Hematopoietic multipotent progenitor cell treated with erythropoietin and hydrocortisone succinate and interleukin-3 and kit ligand, for 4 days (in vitro differentiated cells): ENCODE measurements around the gene LENG8.
"Not testable (repeated sequence)": the region's sequence is repeated elsewhere in the genome, so short reads cannot be mapped to it uniquely, and the experiment has no call there.

Source experiments
- DNase-seq: peaks from one replicate; pipeline ENCODE4 v3.0.0-alpha.2; 2015

Gene LENG8

GRCh38 chr19:54462655-54463530, 13.9 kb downstream of the LENG8 start:
- peak; percentile 84 for DNase-seq

- DNase-seq = peak; percentile 99
Measured at GRCh38 chr19:54463531-54464043, 14.6 kb downstream of the LENG8 start, which contains the start of gene LENG9. TSS of gene LENG9 (minus strand) at chr19:54463778. CDS start at chr19:54463526, 252 bp downstream.

GRCh38 chr19:54464044-54464629, 15.1 kb downstream of the LENG8 start:
- DNase-seq = peak; percentile 97

- peak; percentile 98 for DNase-seq
Measured at GRCh38 chr19:54464630-54465425, 15.8 kb downstream of the LENG8 start.

- DNase-seq = no peak
Measured at GRCh38 chr19:54465426-54466109, 16.6 kb downstream of the LENG8 start.

GRCh38 chr19:54466110-54466480, 17.1 kb downstream of the LENG8 start:
- not testable (repeated sequence) for DNase-seq

GRCh38 chr19:54469496-54469934, 20.5 kb downstream of the LENG8 start:
- no peak for DNase-seq

- DNase-seq = no peak
Measured at GRCh38 chr19:54470276-54470887, 21.4 kb downstream of the LENG8 start.

- DNase-seq = no peak
Measured at GRCh38 chr19:54470991-54471782, 22.2 kb downstream of the LENG8 start.

GRCh38 chr19:54473071-54473891, 24.3 kb downstream of the LENG8 start, which contains the start of gene CDC42EP5:
TSS of gene CDC42EP5 (minus strand) at chr19:54473296. CDS start at chr19:54465547, 7,749 bp downstream.
- DNase-seq = peak; percentile 43

GRCh38 chr19:54473892-54474372, 24.9 kb downstream of the LENG8 start:
- DNase-seq = no peak

GRCh38 chr19:54475706-54476105, 26.7 kb downstream of the LENG8 start:
- DNase-seq = no peak

GRCh38 chr19:54477650-54478049, 28.7 kb downstream of the LENG8 start:
- no peak for DNase-seq

GRCh38 chr19:54478677-54479266, 29.8 kb downstream of the LENG8 start:
- DNase-seq = peak; percentile 78

GRCh38 chr19:54480051-54480450, 31.1 kb downstream of the LENG8 start:
- peak; percentile 64 for DNase-seq

- peak; percentile 72 for DNase-seq
Measured at GRCh38 chr19:54481326-54481930, 32.4 kb downstream of the LENG8 start.

GRCh38 chr19:54482889-54483288, 33.9 kb downstream of the LENG8 start:
- peak; percentile 70 for DNase-seq

- no peak for DNase-seq
Measured at GRCh38 chr19:54484451-54484850, 35.5 kb downstream of the LENG8 start.

- peak; percentile 39 for DNase-seq
Measured at GRCh38 chr19:54485851-54486250, 36.9 kb downstream of the LENG8 start.
